GM21737 (cell line): ENCODE results near the gene DDI2.
A peak's percentile ranks its signal among the peaks of the same experiment; 100 is the strongest.

Source experiments
- ATAC-seq: cut with Tn5 transposase; IDR thresholded peaks from one replicate; pipeline ENCODE4 v1.9.1; 2021; ENCODE audit warnings: mild to moderate bottlenecking, moderate library complexity; ENCODE audit not compliant: unreplicated experiment

Gene DDI2

DNA sequence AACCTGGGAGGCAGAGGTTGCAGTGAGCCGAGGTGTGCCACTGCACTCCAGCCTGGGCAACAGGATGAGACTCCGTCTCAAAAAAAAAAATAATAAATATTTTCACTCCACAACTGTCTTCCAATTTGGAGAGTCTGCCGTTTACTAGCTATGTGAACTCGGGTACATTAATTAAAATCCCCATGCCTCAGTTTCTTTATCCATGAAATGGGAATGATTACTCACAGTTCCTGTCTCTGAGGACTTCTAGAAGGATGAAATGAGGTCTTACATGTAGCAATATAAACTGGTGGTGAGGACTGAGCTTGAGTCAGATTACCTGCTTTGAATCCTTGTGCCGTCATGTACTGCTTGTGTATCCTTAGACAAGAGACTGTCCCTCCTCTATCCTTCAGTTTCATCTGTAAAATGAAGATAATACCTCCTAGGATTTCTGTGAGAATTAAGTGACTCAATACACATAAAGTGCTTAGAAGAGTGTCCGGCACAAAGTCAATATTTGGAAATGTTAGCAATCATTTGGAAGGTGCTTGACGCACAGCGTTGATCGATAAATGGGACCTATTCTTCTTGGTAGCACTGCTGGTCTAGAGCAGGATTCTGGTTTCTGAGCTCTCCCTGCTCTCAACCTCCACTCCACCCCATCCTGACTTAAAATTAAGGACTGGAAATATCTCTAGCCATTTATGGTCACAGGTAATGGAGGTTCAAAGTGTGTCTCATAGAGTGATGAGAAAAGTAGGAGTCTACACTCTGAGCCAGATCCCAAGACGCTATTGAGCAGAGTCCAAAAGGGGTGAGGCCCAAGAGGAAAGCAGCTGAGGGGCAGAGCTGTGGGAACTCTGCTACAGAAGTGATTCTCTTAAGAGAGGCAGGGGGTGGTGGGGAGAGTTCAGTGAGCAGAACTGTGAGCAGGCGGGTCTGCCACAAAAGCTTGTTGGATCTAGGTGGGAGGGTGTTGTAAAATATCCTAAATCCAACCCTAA is 11.6 kb upstream of the DDI2 start:
- ATAC-seq, result no peak

DNA sequence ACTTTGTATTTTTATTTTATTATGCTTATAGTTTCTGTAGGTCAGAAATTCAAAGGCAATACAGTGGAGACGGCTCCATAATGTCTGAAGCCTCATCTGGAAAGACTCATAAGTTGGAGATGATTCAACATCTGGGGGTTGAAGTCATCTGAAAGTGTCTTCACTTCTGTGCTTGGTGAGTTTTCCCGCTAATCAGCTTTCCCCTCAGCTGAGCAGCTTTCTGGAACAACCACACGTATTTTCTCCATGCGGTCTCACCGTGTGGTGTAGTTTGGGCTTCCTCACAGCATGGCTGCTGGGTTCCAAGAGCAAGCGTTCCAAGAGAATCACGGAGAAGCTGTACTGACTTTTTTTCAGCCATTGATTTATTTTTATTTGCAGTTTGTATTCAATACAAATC is 7.6 kb upstream of the DDI2 start:
- no peak for ATAC-seq

DNA sequence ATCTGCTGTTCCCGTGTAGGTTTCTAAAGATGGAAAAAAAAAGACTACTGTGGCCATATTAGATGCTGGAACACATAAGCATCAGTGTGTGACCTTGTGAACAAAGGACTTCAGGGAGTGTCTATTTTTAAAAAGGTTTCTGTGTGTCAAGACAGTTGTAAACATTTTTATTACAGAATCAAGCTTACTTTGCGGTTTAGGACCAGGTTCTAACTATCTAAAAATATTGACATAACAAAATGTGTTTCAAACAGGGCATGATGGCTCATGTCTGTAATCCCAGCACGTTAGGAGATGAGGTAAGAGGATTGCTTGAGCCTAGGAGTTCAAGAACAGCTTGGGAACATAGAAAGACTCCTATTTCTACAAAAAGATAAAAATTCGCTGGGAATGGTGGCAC is 7.1 kb upstream of the DDI2 start:
- no peak for ATAC-seq

GRCh38 chr1:15616373-15617172 is 685 bp upstream of the DDI2 start:
- peak; percentile 2 for ATAC-seq

- ATAC-seq, result no peak
Measured at GRCh38 chr1:15618077-15618654, 908 bp downstream of the DDI2 start.

DNA sequence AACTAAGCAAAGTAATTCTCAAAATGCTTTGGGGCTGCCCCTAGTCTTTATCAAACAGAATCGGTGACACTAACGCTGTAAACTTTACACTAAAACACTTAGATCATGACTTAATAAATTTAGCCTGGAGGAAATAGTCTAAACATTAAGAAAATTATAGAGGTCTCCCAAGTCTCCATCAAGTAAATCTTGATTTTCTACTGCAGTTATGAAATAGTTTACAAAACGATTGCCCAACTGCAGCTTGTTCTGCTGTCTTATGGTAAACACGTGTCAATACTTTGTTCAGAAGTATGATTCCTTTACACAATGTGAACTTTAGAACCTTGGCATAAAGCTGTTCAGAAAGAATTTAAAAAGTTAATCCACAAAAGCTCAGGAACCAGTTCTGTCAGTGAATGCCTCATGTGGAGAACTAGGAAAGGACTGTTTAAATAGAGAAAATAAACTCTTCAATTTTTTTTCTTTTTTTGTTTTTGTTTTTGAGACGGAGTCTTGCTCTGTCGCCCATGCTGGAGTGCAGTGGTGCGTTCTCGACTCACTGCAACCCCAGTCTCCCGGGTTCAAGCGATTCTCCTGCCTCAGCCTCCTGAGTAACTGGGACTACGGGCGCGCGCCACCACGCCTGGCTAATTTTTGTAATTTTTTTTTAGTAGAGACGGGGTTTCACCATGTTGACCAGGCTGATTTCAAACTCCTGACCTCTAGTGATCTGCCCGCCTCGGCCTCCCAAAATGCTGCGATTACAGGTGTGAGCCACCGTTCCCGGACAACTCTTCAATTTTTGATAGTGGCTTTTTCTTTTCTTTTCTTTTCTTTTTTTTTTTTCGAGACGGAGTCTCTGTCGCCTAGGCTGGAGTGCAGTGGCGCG is 1.6 kb downstream of the DDI2 start:
- no peak for ATAC-seq

- ATAC-seq, result no peak
Measured at GRCh38 chr1:15620155-15620545, 2.9 kb downstream of the DDI2 start.

GRCh38 chr1:15620902-15621682 is 3.8 kb downstream of the DDI2 start:
- no peak for ATAC-seq

DNA sequence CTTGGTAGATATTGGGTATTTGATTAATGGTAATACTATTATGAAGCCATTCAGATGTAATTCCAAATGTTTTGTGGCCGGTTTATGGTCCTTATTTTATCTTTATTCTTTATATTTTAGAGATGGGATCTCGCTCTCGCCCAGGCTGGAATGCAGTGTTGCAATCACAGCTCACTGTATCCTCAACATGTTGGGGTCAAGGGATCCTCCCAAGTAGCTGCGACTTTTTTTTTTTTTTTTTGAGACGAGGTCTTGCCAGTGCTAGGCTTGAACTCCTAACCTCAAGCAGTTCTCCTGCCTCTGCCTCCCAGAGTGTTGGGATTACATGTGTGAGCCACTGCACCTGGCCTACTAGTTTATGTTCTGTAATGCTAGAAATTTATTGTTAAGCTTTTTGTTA is 4.7 kb downstream of the DDI2 start:
- no peak for ATAC-seq

GRCh38 chr1:15622712-15623373 is 5.6 kb downstream of the DDI2 start:
- ATAC-seq, result no peak

DNA sequence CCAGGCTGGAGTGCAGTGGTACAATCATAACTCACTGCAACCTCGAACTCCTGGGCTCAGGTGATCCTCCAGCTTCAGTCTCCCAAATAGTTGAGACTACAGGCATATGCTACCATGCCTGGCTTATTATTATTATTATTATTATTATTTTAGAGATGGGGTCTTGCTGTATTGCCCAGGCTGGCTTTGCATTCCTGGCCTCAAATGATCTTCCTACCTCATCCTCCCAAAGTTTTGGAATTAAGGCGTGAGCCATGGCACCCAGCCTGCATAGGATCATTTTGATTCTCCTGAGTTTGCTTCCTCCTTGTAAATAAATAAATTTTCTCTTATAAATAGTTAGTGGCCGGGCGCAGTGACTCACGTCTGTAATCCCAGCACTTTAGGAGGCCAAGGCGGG is 6.2 kb downstream of the DDI2 start:
- no peak for ATAC-seq

GRCh38 chr1:15624133-15624714 is 7.0 kb downstream of the DDI2 start:
- no peak for ATAC-seq

DNA sequence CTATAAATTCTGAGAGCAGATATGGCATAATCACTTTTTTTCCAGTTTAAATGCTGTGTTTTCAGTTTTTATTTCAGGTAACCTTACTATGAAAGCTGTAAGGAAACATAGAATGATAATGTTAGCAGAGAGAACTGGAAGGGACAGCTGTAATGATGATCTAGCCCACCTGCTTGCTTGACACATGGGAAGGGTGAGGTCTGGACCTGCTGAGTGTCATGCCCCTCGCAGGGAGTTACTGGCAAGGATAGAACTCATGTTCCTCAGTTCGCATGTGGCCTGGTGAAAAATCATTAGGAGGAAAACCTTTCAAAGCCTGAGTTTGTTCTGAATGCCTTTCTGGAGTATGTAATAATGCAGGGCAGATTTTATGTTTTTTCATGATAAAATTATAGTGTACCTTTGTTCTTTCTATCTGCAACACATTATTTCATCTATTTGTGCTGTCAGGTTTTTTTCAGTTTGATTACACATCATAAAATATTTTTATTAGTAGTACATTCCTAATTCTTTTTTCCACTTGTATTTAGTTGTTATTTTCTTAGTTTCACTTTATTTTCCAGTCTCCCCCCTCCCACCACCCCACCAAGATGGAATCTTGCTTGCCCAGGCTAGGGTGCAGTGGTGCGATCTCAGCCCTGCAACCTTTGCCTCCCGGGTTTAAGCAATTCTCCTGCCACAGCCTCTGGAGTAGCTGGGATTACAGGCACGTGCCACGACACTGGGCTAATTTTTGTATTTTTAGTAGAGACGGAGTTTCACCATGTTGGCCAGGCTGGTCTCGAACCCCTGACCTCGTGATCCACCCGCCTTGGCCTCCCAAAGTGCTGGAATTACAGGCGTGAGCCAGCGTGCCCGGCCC is 8.0 kb downstream of the DDI2 start:
- ATAC-seq, result no peak

DNA sequence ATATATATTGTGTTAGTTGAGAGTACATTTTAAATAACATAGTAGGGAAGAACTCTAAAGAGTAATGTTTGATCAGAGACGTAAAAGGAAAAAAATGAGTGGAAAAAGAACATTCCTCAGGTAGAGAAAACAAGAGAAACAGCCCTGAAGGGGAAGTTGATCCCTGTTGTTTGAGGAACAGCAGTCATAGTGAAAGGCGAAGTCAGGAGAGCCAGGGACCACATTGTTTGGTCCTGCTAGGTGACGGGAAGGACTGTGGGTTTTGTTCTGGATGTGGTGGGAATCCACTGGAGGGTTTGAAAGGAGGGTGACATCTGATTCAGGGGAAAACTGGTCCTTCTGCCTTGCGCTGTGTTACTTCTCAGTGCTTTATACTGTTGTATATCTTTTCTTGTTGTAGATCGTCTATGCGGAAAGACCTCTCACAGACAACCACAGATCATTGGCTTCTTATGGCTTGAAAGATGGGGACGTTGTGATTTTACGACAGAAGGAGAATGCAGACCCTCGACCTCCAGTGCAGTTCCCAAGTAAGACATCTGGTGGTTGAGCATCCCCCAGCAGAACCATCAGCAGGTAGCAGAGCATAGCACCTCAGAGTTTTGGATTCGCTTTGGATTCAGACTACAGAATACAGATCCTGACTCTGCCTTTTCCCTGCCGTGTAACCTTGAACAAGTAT is 9.2 kb downstream of the DDI2 start:
- ATAC-seq, result no peak

GRCh38 chr1:15627343-15627988 is 10.2 kb downstream of the DDI2 start:
- peak; percentile 80 for ATAC-seq

DNA sequence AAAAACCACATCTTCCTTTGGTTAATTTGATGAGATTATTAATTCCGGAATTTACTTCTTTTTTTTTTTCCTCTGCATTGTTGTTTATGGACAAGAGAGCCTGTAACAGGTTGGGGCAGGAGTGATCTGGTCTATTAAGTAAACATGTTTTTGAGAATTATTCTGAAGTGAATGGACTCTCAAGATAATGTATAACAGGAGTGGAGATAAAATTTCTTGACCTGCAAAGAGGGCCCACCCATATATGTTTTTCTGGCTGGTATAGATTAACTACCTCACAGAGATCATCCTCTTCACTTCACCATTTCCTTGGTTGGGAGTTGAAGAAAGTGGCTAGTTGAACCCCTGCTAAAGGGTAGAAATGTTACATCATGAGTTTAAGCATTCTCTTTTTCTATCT is 10.7 kb downstream of the DDI2 start:
- ATAC-seq, result peak; percentile 15
